SK-N-SH (cell line): ENCODE measurements around the gene TWNK. TPM values are rescaled to one million over a fixed set of nuclear protein-coding genes. Genes with fewer than 3 reads are reported as not detected.

Experiments
- CTCF ChIA-PET: fragments of 300-600, 350-600 bp; formaldehyde crosslinking; extraction: SDS; loops from one replicate; lab custom pipeline; 2021; lab: Yijun Ruan, JAX
- POLR2A ChIA-PET: fragments of 350-600 bp; sonication (Branson Sonifier 250); formaldehyde crosslinking; extraction: SDS; loops from one replicate; lab custom pipeline; 2020; ENCODE audit warnings: antibody characterized with exemption, inconsistent platforms; lab: Yijun Ruan, JAX
- DNase-seq: peaks from one replicate; pipeline ENCODE4 v3.0.0; 2012
- H2AFZ ChIP-seq: fragments of 200-600 bp; sonication (generic); 2 replicates; pipeline ENCODE4 v1.8.1; 2016; ENCODE audit warnings: antibody characterized with exemption, mild to moderate bottlenecking, low read depth
- H3F3A ChIP-seq: fragments of 200-600 bp; sonication (generic); replicated peaks from 2 replicates; pipeline ENCODE3; 2016; ENCODE audit warnings: antibody characterized with exemption, mild to moderate bottlenecking; ENCODE audit not compliant: insufficient read depth
- H3K27ac ChIP-seq, 2 experiments: fragments of 200-500 bp in 1 of 2; fragments of 200-600 bp in 1 of 2; sonication (Bioruptor generic) in 1 of 2; sonication (generic), shearing (Covaris generic) in 1 of 2; 2 replicates each; pipeline versions ENCODE4 v1.5.1 to v1.6.1; 2014 to 2016; ENCODE audit warnings: low read depth in 2 of 2, inconsistent platforms in 1 of 2, low read length in 1 of 2, mild to moderate bottlenecking in 1 of 2, mixed read lengths in 1 of 2
- H3K27me3 ChIP-seq: fragments of 200-600 bp; sonication (generic), shearing (Covaris generic); 2 replicates; pipeline ENCODE4 v1.6.1; 2016; ENCODE audit warnings: mixed run types; ENCODE audit not compliant: insufficient read depth
- H3K36me3 ChIP-seq, 2 experiments: fragments of 200-500 bp in 1 of 2; fragments of 200-600 bp in 1 of 2; sonication (Bioruptor generic) in 1 of 2; sonication (generic) in 1 of 2; replicated peaks in 1 of 2; 2 replicates each; pipeline versions ENCODE3 to v1.5.1; 2014 to 2016; ENCODE audit warnings: low read length in 1 of 2, mild to moderate bottlenecking in 1 of 2; ENCODE audit not compliant: insufficient read depth in 2 of 2, control insufficient read depth in 1 of 2
- H3K4me1 ChIP-seq, 2 experiments: fragments of 200-500 bp in 1 of 2; fragments of 200-600 bp in 1 of 2; sonication (Bioruptor generic) in 1 of 2; sonication (generic), shearing (Covaris generic) in 1 of 2; 2 replicates each; pipeline versions ENCODE4 v1.5.1 to v1.6.1; 2014 to 2016; ENCODE audit warnings: low read depth in 1 of 2, low read length in 1 of 2, mixed run types in 1 of 2; ENCODE audit not compliant: insufficient read depth in 2 of 2, control insufficient read depth in 1 of 2
- H3K4me2 ChIP-seq: fragments of 200-600 bp; sonication (generic), shearing (Covaris generic); 2 replicates; pipeline ENCODE4 v1.6.1; 2017; ENCODE audit warnings: mixed run types
- H3K4me3 ChIP-seq, 2 experiments: fragments of 200-500 bp in 1 of 2; fragments of 200-600 bp in 1 of 2; sonication (Bioruptor generic) in 1 of 2; sonication (generic), shearing (Covaris generic) in 1 of 2; 2 replicates each; pipeline versions ENCODE4 v1.5.1 to v1.8.1; 2014 to 2016; ENCODE audit warnings: low read depth in 2 of 2, inconsistent platforms in 1 of 2, low read length in 1 of 2, mild to moderate bottlenecking in 1 of 2, mixed read lengths in 1 of 2, moderate library complexity in 1 of 2
- H3K79me2 ChIP-seq: fragments of 200-600 bp; sonication (generic); 2 replicates; pipeline ENCODE4 v1.8.1; 2017; ENCODE audit warnings: mild to moderate bottlenecking; ENCODE audit not compliant: insufficient read depth
- H3K9ac ChIP-seq: fragments of 200-600 bp; sonication (generic); 2 replicates; pipeline ENCODE4 v1.6.1; 2017; ENCODE audit warnings: mixed run types
- H3K9me2 ChIP-seq: fragments of 200-600 bp; sonication (generic); 2 replicates; pipeline ENCODE4 v1.6.1; 2017; ENCODE audit warnings: mixed run types
- H3K9me3 ChIP-seq: fragments of 200-600 bp; sonication (generic); 2 replicates; pipeline ENCODE4 v1.6.1; 2017; ENCODE audit warnings: mixed run types, mild to moderate bottlenecking, moderate library complexity
- H4K20me1 ChIP-seq: fragments of 200-600 bp; sonication (generic); 2 replicates; pipeline ENCODE4 v1.6.1; 2017; ENCODE audit warnings: mild to moderate bottlenecking, mixed run types; ENCODE audit not compliant: insufficient read depth
- CHD2 ChIP-seq: fragments of 150-350 bp; IDR thresholded peaks from 2 replicates; pipeline ENCODE4 v1.6.1; 2018; ENCODE audit warnings: low read length; ENCODE audit not compliant: partially characterized antibody
- ELF1 ChIP-seq: IDR thresholded peaks from 2 replicates; pipeline ENCODE4 v1.4.0; 2012
- EP300 ChIP-seq, 2 experiments: IDR thresholded peaks; 2 replicates each; pipeline versions ENCODE4 v1.4.0 to v1.6.1; 2012; ENCODE audit warnings: borderline replicate concordance in 1 of 2, low read depth in 1 of 2, low read length in 1 of 2
- EZH2phosphoT487 ChIP-seq: fragments of 200-600 bp; sonication (generic); IDR thresholded peaks from 2 replicates; pipeline ENCODE4 v1.6.1; 2017; ENCODE audit warnings: low read depth, mixed run types, mild to moderate bottlenecking, antibody characterized with exemption, moderate library complexity, borderline replicate concordance
- FOSL2 ChIP-seq: IDR thresholded peaks from 2 replicates; pipeline ENCODE4 v1.4.0; 2012; ENCODE audit warnings: low read depth, mild to moderate bottlenecking, moderate library complexity, borderline replicate concordance
- GABPA ChIP-seq: IDR thresholded peaks from 2 replicates; pipeline ENCODE4 v1.4.0; 2012; ENCODE audit warnings: low read depth, mild to moderate bottlenecking
- GATA2 ChIP-seq: sonication (generic); formaldehyde crosslinking; IDR thresholded peaks from 2 replicates; pipeline ENCODE4 v1.5.0; 2020; ENCODE audit warnings: mild to moderate bottlenecking, missing genetic modification reagents
- JUND ChIP-seq: IDR thresholded peaks from 2 replicates; pipeline ENCODE4 v1.4.0; 2012
- NFIC ChIP-seq: IDR thresholded peaks from 2 replicates; pipeline ENCODE4 v1.4.0; 2012; ENCODE audit warnings: borderline replicate concordance
- NRF1 ChIP-seq: IDR thresholded peaks from 2 replicates; pipeline ENCODE4 v1.6.1; 2012; ENCODE audit warnings: low read depth, mild to moderate bottlenecking, low read length
- RFX5 ChIP-seq: IDR thresholded peaks from 2 replicates; pipeline ENCODE4 v1.6.1; 2012; ENCODE audit warnings: mild to moderate bottlenecking, improper control_type of control experiment, low read length
- RXRA ChIP-seq: IDR thresholded peaks from 2 replicates; pipeline ENCODE4 v1.4.0; 2012; ENCODE audit warnings: low read depth, mild to moderate bottlenecking, borderline replicate concordance
- TEAD4 ChIP-seq: IDR thresholded peaks from 2 replicates; pipeline ENCODE4 v1.4.0; 2012; ENCODE audit warnings: mild to moderate bottlenecking, borderline replicate concordance; ENCODE audit not compliant: insufficient read depth
- YY1 ChIP-seq: IDR thresholded peaks from 2 replicates; pipeline ENCODE4 v1.4.0; 2012; ENCODE audit warnings: low read depth, mild to moderate bottlenecking
- WGBS: methylation state at CpG from one replicate; pipeline ENCODE4 v1.1.6; 2017; ENCODE audit warnings: low lambda C conversion rate; 5-methylcytosine and 5-hydroxymethylcytosine counted together
- polyA plus RNA-seq, 3 experiments: library from polyadenylated mRNA; depleted of rRNA; stranded (reverse); fragments of >200 nt; gene quantifications; 2 replicates each; pipeline ENCODE4 v1.2.3, GENCODE V29; 2012
- TF ChIP-seq, protein P1 (sequence below): IDR thresholded peaks from 2 replicates; pipeline ENCODE4 v1.6.1; 2012; ENCODE audit warnings: mild to moderate bottlenecking, low read depth, low read length, moderate library complexity
- TF ChIP-seq, protein P2 (sequence below): IDR thresholded peaks from 2 replicates; pipeline ENCODE4 v1.4.0; 2012; ENCODE audit warnings: low read depth
- TF ChIP-seq, protein P3 (sequence below): fragments of 150-350 bp; IDR thresholded peaks from 2 replicates; pipeline ENCODE4 v1.6.1; 2017; ENCODE audit warnings: antibody characterized with exemption, low read length, low read depth, borderline replicate concordance
- TF ChIP-seq, protein P4 (sequence below): IDR thresholded peaks from 2 replicates; pipeline ENCODE4; 2012
- TF ChIP-seq, protein P5 (sequence below): IDR thresholded peaks from 2 replicates; pipeline ENCODE4 v1.4.0; 2012; ENCODE audit warnings: low read depth, borderline replicate concordance

The TWNK gene
- polyA plus RNA-seq, 1 of the 3 experiments (the other 2 are of a cell fraction): 16.4 TPM

DNA sequence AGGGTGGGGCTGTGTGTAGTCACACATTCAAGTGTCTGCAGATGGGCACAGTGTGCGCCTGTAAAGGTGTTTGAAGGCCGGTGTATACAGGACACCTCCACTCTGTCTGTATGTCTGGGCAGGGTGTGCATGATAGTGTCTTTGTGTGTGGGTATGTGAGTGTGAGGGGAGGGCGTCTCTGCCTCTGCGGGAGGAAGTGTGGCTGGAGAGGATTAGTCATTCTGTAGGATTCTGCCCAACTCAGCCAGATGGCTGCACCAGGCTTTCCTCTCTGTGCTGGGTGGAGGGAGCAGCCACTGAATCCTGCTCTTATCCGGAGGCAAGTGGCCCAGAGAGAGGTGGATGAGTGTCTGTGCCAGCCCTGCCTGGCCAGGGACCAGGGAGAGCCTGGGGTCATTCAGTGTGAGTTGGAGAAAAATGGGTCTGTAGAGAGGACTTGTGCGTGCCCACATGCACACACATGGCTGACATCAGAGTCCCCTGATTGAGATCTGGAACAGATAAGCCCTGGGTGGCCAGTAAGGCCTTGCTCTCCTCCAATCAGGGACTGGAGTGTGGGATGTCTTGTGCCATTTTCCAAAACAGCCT, 45.4 kb downstream of the TWNK start (continued):
- TF ChIP-seq, protein P1, sequence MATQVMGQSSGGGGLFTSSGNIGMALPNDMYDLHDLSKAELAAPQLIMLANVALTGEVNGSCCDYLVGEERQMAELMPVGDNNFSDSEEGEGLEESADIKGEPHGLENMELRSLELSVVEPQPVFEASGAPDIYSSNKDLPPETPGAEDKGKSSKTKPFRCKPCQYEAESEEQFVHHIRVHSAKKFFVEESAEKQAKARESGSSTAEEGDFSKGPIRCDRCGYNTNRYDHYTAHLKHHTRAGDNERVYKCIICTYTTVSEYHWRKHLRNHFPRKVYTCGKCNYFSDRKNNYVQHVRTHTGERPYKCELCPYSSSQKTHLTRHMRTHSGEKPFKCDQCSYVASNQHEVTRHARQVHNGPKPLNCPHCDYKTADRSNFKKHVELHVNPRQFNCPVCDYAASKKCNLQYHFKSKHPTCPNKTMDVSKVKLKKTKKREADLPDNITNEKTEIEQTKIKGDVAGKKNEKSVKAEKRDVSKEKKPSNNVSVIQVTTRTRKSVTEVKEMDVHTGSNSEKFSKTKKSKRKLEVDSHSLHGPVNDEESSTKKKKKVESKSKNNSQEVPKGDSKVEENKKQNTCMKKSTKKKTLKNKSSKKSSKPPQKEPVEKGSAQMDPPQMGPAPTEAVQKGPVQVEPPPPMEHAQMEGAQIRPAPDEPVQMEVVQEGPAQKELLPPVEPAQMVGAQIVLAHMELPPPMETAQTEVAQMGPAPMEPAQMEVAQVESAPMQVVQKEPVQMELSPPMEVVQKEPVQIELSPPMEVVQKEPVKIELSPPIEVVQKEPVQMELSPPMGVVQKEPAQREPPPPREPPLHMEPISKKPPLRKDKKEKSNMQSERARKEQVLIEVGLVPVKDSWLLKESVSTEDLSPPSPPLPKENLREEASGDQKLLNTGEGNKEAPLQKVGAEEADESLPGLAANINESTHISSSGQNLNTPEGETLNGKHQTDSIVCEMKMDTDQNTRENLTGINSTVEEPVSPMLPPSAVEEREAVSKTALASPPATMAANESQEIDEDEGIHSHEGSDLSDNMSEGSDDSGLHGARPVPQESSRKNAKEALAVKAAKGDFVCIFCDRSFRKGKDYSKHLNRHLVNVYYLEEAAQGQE: no peak
- peak; percentile 71 for TF ChIP-seq CHD2
- TF ChIP-seq RFX5: no peak
- no peak for TF ChIP-seq GABPA
- TF ChIP-seq GATA2 (CRISPR knock-in tag): peak; percentile 96
- peak; percentile 39; the same call in 1 of the 2 replicates for TF ChIP-seq YY1
- TF ChIP-seq, protein P2, sequence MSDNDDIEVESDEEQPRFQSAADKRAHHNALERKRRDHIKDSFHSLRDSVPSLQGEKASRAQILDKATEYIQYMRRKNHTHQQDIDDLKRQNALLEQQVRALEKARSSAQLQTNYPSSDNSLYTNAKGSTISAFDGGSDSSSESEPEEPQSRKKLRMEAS: peak; percentile 74; the same call in 1 of the 2 replicates
- no peak for TF ChIP-seq TEAD4

DNA sequence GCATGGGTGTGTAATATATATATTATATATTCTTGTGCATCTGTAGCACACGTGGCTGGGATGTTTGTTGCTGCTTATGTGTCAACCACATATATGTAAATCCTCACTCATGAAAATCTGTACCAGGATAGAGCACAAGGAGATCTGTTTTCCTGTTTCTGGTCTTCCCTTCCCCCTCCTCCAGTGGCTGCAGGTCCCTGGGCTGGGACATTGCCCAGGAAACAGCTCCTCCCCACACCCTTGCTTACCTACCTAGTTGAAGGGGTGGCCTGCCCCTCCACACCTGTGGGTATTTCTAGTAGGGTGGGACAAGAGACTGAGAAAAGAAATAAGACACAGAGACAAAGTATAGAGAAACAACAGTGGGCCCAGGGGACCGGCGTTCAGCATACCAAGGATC, 45.9 kb downstream of the TWNK start:
- Histone ChIP-seq H3K27me3 (no peaks in the 10 kb centered on the region), H3K79me2 (peaks cover 47% of the 10 kb centered on the region), H2AFZ (no peak overlapping the region), H4K20me1 (peaks cover 39% of the 10 kb centered on the region), H3K4me1 (peaks cover 7 to 40% of the 10 kb centered on the region in 2 experiments; a peak in 2 of 4 replicates), H3K4me3 (peak overlapping the region; percentile 84 to 98), H3K9ac (peak overlapping the region; percentile 96), H3K9me3 (no peaks in the 10 kb centered on the region), H3K9me2 (no peaks in the 10 kb centered on the region), H3F3A (peaks cover 20% of the 10 kb centered on the region), H3K27ac (peak overlapping the region; percentile 98 to 99), H3K4me2 (peak overlapping the region; percentile 94), H3K36me3 (peaks cover 32 to 38% of the 10 kb centered on the region in 2 experiments)
- 65% methylated on average over 3 of the region's 3 CpGs for WGBS
- ChIA-PET POLR2A (interaction anchor here (0.5 kb wide), 1 partner anchor 661 kb away, joined by 3 read pairs; no protein-coding TSS in a partner anchor), CTCF (interaction anchor here (1.1 to 15.0 kb wide), 4 partner anchors 8 to 145 kb away, joined by 3 to 198 read pairs (median 85); partner anchors contain the start of gene LZTS2)
- TF ChIP-seq YY1 (no peak), NFIC (no peak), FOSL2 (no peak), NRF1 (no peak), JUND (no peak), EP300 (IDR thresholded peaks at IDR 0.05; ENCODE audit: borderline replicate concordance in 1 of 2, low read depth in 1 of 2, low read length in 1 of 2) (no peak), EZH2phosphoT487 (no peak), ELF1 (no peak), RXRA (no peak)
- TF ChIP-seq, protein P3, sequence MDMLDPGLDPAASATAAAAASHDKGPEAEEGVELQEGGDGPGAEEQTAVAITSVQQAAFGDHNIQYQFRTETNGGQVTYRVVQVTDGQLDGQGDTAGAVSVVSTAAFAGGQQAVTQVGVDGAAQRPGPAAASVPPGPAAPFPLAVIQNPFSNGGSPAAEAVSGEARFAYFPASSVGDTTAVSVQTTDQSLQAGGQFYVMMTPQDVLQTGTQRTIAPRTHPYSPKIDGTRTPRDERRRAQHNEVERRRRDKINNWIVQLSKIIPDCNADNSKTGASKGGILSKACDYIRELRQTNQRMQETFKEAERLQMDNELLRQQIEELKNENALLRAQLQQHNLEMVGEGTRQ: no peak
- TF ChIP-seq, protein P4, sequence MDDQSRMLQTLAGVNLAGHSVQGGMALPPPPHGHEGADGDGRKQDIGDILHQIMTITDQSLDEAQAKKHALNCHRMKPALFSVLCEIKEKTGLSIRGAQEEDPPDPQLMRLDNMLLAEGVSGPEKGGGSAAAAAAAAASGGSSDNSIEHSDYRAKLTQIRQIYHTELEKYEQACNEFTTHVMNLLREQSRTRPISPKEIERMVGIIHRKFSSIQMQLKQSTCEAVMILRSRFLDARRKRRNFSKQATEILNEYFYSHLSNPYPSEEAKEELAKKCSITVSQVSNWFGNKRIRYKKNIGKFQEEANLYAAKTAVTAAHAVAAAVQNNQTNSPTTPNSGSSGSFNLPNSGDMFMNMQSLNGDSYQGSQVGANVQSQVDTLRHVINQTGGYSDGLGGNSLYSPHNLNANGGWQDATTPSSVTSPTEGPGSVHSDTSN: no peak
- TF ChIP-seq, protein P5, sequence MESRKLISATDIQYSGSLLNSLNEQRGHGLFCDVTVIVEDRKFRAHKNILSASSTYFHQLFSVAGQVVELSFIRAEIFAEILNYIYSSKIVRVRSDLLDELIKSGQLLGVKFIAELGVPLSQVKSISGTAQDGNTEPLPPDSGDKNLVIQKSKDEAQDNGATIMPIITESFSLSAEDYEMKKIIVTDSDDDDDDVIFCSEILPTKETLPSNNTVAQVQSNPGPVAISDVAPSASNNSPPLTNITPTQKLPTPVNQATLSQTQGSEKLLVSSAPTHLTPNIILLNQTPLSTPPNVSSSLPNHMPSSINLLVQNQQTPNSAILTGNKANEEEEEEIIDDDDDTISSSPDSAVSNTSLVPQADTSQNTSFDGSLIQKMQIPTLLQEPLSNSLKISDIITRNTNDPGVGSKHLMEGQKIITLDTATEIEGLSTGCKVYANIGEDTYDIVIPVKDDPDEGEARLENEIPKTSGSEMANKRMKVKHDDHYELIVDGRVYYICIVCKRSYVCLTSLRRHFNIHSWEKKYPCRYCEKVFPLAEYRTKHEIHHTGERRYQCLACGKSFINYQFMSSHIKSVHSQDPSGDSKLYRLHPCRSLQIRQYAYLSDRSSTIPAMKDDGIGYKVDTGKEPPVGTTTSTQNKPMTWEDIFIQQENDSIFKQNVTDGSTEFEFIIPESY: no peak
- TF ChIP-seq, protein P2: no peak
- DNase-seq: no peak
